ENCODE measurements around the gene GMCL2. TPM values are rescaled to one million over a fixed set of nuclear protein-coding genes. Genes with fewer than 3 reads are reported as not detected.
A peak's percentile ranks its signal among the peaks of the same experiment; 100 is the strongest.

The GMCL2 gene
- total and polyA plus RNA-seq, 8 donors: not detected

- WGBS, 2 donors: 71 to 75% methylated on average over 5 of the region's 5 CpGs
- H3K27ac ChIP-seq: no peak overlapping the region
- DNase-seq (no peak), FAIRE-seq (no peak), ATAC-seq (no peak)
- H3K9me3 ChIP-seq: no peaks in the 10 kb centered on the region
- peaks cover 0 to 21% (median 7%) of the 10 kb centered on the region in 3 donors for H3K36me3 ChIP-seq
- H3K4me1 ChIP-seq: no peaks in the 10 kb centered on the region
- TF ChIP-seq CTCF (IDR thresholded peaks at IDR 0.05): no peak
- no peaks in the 10 kb centered on the region for H3K27me3 ChIP-seq
- intact Hi-C loops (cut with DNase I): no loop called here
- no peak overlapping the region for H3K4me3 ChIP-seq
Measured at GRCh38 chr5:178218237-178218776, 31.1 kb upstream of the GMCL2 start.

- Histone ChIP-seq H3K27ac (no peak overlapping the region), H3K36me3 (peaks cover 0 to 34% (median 18%) of the 10 kb centered on the region in 3 donors), H3K4me3 (no peak overlapping the region), H3K27me3 (no peaks in the 10 kb centered on the region), H3K4me1 (no peaks in the 10 kb centered on the region), H3K9me3 (no peaks in the 10 kb centered on the region)
- no peak for DNase-seq
- intact Hi-C loops (cut with DNase I): no loop called here
- WGBS, 2 donors: 91 to 96% methylated on average over 3 of the region's 3 CpGs
- no peak for FAIRE-seq
- TF ChIP-seq CTCF (IDR thresholded peaks at IDR 0.05): no peak
- ATAC-seq: no peak
Measured at GRCh38 chr5:178216779-178217178, 29.6 kb upstream of the GMCL2 start.

- Histone ChIP-seq H3K4me3 (no peak overlapping the region), H3K4me1 (no peaks in the 10 kb centered on the region), H3K9me3 (no peaks in the 10 kb centered on the region), H3K27me3 (no peaks in the 10 kb centered on the region), H3K36me3 (peaks cover 0 to 41% (median 24%) of the 10 kb centered on the region in 3 donors), H3K27ac (no peak overlapping the region)
- DNase-seq (no peak), FAIRE-seq (no peak), ATAC-seq (no peak)
- TF ChIP-seq CTCF (IDR thresholded peaks at IDR 0.05): no peak
- intact Hi-C loops (cut with DNase I): no loop called here
- WGBS, 2 donors: 93 to 95% methylated on average over 5 of the region's 5 CpGs
Measured at GRCh38 chr5:178216088-178216534, 28.9 kb upstream of the GMCL2 start.

GRCh38 chr5:178215280-178216002, 28.3 kb upstream of the GMCL2 start:
- intact Hi-C loops (cut with DNase I): no loop called here
- no peaks in the 10 kb centered on the region for H3K4me1 ChIP-seq
- no peaks in the 10 kb centered on the region for H3K27me3 ChIP-seq
- ATAC-seq (no peak), DNase-seq (peak in 1 of 6 donors; percentile 50), FAIRE-seq (no peak)
- H3K9me3 ChIP-seq: no peaks in the 10 kb centered on the region
- H3K4me3 ChIP-seq: no peak overlapping the region
- TF ChIP-seq CTCF (IDR thresholded peaks at IDR 0.05): no peak
- WGBS, 2 donors: 82 to 85% methylated on average over 13 of the region's 13 CpGs
- peaks cover 0 to 48% (median 29%) of the 10 kb centered on the region in 3 donors for H3K36me3 ChIP-seq
- H3K27ac ChIP-seq: no peak overlapping the region
